Endothelial cell of umbilical vein (primary cell): ENCODE data around the gene LHX5. TPM values are rescaled to one million over a fixed set of nuclear protein-coding genes. Genes with fewer than 3 reads are reported as not detected.

ENCODE experiments used
- BruUV-seq: library from RNA; stranded (reverse); fragments of 400-500 nt; replicated peaks from 2 replicates; lab custom pipeline; 2021; lab: Mats Ljungman, UMichigan
- CTCF ChIA-PET: fragments of 300-600, 350-600 bp; sonication (Branson Sonifier 250); formaldehyde crosslinking; loops from one replicate; lab custom pipeline; 2021; ENCODE audit warnings: antibody characterized with exemption, inconsistent platforms; lab: Charles Lee
- POLR2A ChIA-PET: fragments of 300-600, 350-600 bp; sonication (Branson Sonifier 250); formaldehyde crosslinking; loops from one replicate; lab custom pipeline; 2021; ENCODE audit warnings: antibody characterized with exemption, inconsistent platforms; lab: Charles Lee
- DNase-seq: peaks from one replicate; pipeline ENCODE4 v3.0.0-alpha.2; 2011; ENCODE audit warnings: low read depth, low spot score
- FAIRE-seq: peaks from 2 replicates; lab custom pipeline; 2011; peaks lifted over from hg19 to GRCh38; lab: Jason Lieb, UNC
- H2AFZ ChIP-seq: 2 replicates; pipeline ENCODE4 v1.6.0; 2012; ENCODE audit warnings: low read depth, low read length, control low read depth, inconsistent platforms
- H3K27ac ChIP-seq: 2 replicates; pipeline ENCODE4 v1.5.1; 2011; ENCODE audit warnings: low read depth, mild to moderate bottlenecking, control low read depth, low read length, moderate library complexity; ENCODE audit not compliant: insufficient read depth
- H3K27me3 ChIP-seq, 2 experiments: 2 replicates each; pipeline versions ENCODE4 v1.6.0 to v1.6.1; 2011; ENCODE audit warnings: low read length in 2 of 2, mixed read lengths in 1 of 2; ENCODE audit not compliant: control insufficient read depth in 2 of 2, insufficient read depth in 2 of 2
- H3K36me3 ChIP-seq, 2 experiments: 2 replicates in 1 of 2; 3 replicates in 1 of 2; pipeline ENCODE4 v1.5.1; 2011; ENCODE audit warnings: low read length in 2 of 2, mild to moderate bottlenecking in 1 of 2, moderate library complexity in 1 of 2; ENCODE audit not compliant: control insufficient read depth in 2 of 2, insufficient read depth in 2 of 2; ENCODE audit errors: extremely low read depth in 1 of 2
- H3K4me1 ChIP-seq: 3 replicates; pipeline ENCODE4 v1.5.1; 2011; ENCODE audit warnings: mild to moderate bottlenecking, low read length; ENCODE audit not compliant: control insufficient read depth, insufficient read depth; ENCODE audit errors: extremely low read depth
- H3K4me2 ChIP-seq: 2 replicates; pipeline ENCODE4 v1.6.1; 2011; ENCODE audit warnings: low read length, control low read depth, mixed read lengths; ENCODE audit not compliant: insufficient read depth
- H3K4me3 ChIP-seq, 3 experiments: fragments of 200-600 bp in 1 of 3; sonication (generic), shearing (Covaris generic) in 1 of 3; replicated peaks in 1 of 3; 2 replicates each; pipeline ENCODE4 v1.5.1; 2011 to 2016; ENCODE audit warnings: control low read depth in 3 of 3, low read length in 3 of 3, mild to moderate bottlenecking in 2 of 3, inconsistent platforms in 1 of 3, low read depth in 1 of 3, moderate library complexity in 1 of 3; ENCODE audit not compliant: insufficient read depth in 1 of 3
- H3K79me2 ChIP-seq: 2 replicates; pipeline ENCODE4 v1.6.0; 2012; ENCODE audit warnings: low read length, inconsistent platforms; ENCODE audit not compliant: control insufficient read depth, insufficient read depth
- H3K9ac ChIP-seq: replicated peaks from 2 replicates; pipeline ENCODE3; 2011; ENCODE audit warnings: low read length, control low read depth; ENCODE audit not compliant: insufficient read depth; ENCODE audit errors: extremely low read depth
- H3K9me1 ChIP-seq: replicated peaks from 3 replicates; pipeline ENCODE4 v1.6.0; 2011; ENCODE audit warnings: mild to moderate bottlenecking, low read length; ENCODE audit not compliant: control insufficient read depth, insufficient read depth; ENCODE audit errors: extremely low read depth
- H3K9me3 ChIP-seq: replicated peaks from 2 replicates; pipeline ENCODE4 v1.5.1; 2012; ENCODE audit warnings: low read length, inconsistent platforms; ENCODE audit not compliant: control insufficient read depth, insufficient read depth
- H4K20me1 ChIP-seq: replicated peaks from 2 replicates; pipeline ENCODE3; 2011; ENCODE audit warnings: mild to moderate bottlenecking, low read length; ENCODE audit not compliant: control insufficient read depth, insufficient read depth; ENCODE audit errors: extremely low read depth
- EZH2 ChIP-seq: IDR thresholded peaks from 2 replicates; pipeline ENCODE4 v1.6.1; 2012; ENCODE audit warnings: borderline replicate concordance, low read depth, mild to moderate bottlenecking, moderate library complexity, low read length, inconsistent platforms; ENCODE audit not compliant: severe bottlenecking
- FOS ChIP-seq: IDR thresholded peaks from 2 replicates; pipeline ENCODE4 v1.6.1; 2011; ENCODE audit warnings: mild to moderate bottlenecking, low read length, moderate library complexity, borderline replicate concordance; ENCODE audit not compliant: insufficient read depth
- GATA2 ChIP-seq: IDR thresholded peaks from 2 replicates; pipeline ENCODE4 v1.7.0; 2011; ENCODE audit warnings: low read depth, mild to moderate bottlenecking, moderate library complexity, mixed read lengths, low read length; ENCODE audit not compliant: insufficient read length, insufficient read depth
- JUN ChIP-seq: IDR thresholded peaks from 2 replicates; pipeline ENCODE4 v1.6.1; 2011; ENCODE audit warnings: borderline replicate concordance, low read depth; ENCODE audit not compliant: insufficient read length, insufficient read depth
- MYC ChIP-seq: IDR thresholded peaks from one replicate; pipeline ENCODE4 v1.6.1; 2011; ENCODE audit warnings: mild to moderate bottlenecking, low read depth, low read length
- POLR2A ChIP-seq: IDR thresholded peaks from 2 replicates; pipeline ENCODE4 v1.6.1; 2012; ENCODE audit warnings: low read depth, mild to moderate bottlenecking, control low read depth, low read length
- POLR2AphosphoS5 ChIP-seq: IDR thresholded peaks from 2 replicates; pipeline ENCODE4 v1.6.1; 2012; ENCODE audit warnings: low read depth, mild to moderate bottlenecking, control low read depth, low read length, moderate library complexity; ENCODE audit not compliant: insufficient read depth
- dilution Hi-C: fragments of 300-500 bp; cut with MboI; formaldehyde crosslinking; loops from one replicate; pipeline ENCODE4 v1.15.0; 2019; ENCODE audit warnings: low sequenced_read_pairs; ENCODE audit not compliant: extremely low pct_ligation_motif_present
- intact Hi-C: fragments of 100-400 bp; cut with micrococcal nuclease; formaldehyde crosslinking; loops from one replicate; pipeline ENCODE4 v1.10.0; 2022
- polyA plus RNA-seq, 4 experiments: library from polyadenylated mRNA; depleted of rRNA in 3 of 4; stranded (reverse) in 3 of 4; unstranded in 1 of 4; fragments of >200 nt; gene quantifications; 2 replicates each; pipeline versions ENCODE4 v1.2.1 to v1.2.3, GENCODE V29; 2011 to 2012; ENCODE audit warnings: missing spikeins in 1 of 4
- total RNA-seq: library from RNA; stranded (reverse); gene quantifications from 2 replicates; pipeline ENCODE4 v1.2.3, GENCODE V29; 2021
- TF ChIP-seq, protein P1 (sequence below): IDR thresholded peaks from 2 replicates; pipeline ENCODE4 v1.6.1; 2011; ENCODE audit not compliant: insufficient read depth, insufficient read length
- TF ChIP-seq, protein P2 (sequence below), 2 donors: IDR thresholded peaks; 1 replicate in 1 of 2; 2 replicates in 1 of 2; pipeline ENCODE4 v1.5.1; 2011; ENCODE audit warnings: low read length in 2 of 2, mild to moderate bottlenecking in 2 of 2, moderate library complexity in 2 of 2, control low read depth in 1 of 2, inconsistent platforms in 1 of 2, low read depth in 1 of 2; ENCODE audit not compliant: insufficient read depth in 1 of 2; ENCODE audit errors: extremely low read depth in 1 of 2

The LHX5 gene
- total and polyA plus RNA-seq, 2 donors (not counting 3 experiments of a cell fraction or from before 2014, with no cell fraction given), result not detected

DNA sequence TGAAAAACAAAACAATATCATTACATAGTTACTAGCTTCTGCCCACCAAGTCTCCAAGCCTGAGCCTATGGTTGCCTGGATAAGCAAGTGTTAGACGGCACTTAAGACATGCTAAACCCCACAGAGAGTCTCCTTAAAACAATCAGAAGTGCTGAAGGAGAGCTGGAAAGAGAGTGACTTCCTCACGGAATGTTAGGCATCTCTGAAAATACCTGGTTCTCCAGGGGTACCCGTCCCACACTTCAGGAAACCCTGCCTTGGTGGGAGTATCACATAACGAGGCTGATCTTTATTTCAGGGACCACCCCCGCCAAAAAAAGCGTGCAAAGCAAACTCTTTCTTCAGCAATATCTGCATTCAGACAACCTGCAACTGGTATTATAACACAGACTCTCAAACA lies 18.3 kb downstream of the LHX5 start:
- BruUV-seq, result no TSS peak
- H3K4me3 ChIP-seq, result no peak overlapping the region
- dilution Hi-C loops (no loop called here), intact Hi-C loops (no loop called here)
- H2AFZ ChIP-seq, result no peak overlapping the region
- CTCF ChIA-PET, result interaction anchor here (0.7 to 2.8 kb wide), 4 partner anchors 9 to 527 kb away, joined by 3 to 27 read pairs (median 10); no protein-coding TSS in a partner anchor
- H3K9me1 ChIP-seq, result no peaks in the 10 kb centered on the region
- no peak overlapping the region for H3K4me2 ChIP-seq
- FAIRE-seq (no peak), DNase-seq (no peak)
- H3K27ac ChIP-seq, result no peak overlapping the region
- POLR2A ChIA-PET, result interaction anchor here (0.7 kb wide), 2 partner anchors 460 to 1569 kb away, joined by 3 to 4 read pairs; no protein-coding TSS in a partner anchor
- TF ChIP-seq GATA2 (no peak), MYC (no peak), EZH2 (no peak), POLR2A (no peak), FOS (no peak), JUN (no peak), POLR2AphosphoS5 (no peak)
- TF ChIP-seq, protein P1, sequence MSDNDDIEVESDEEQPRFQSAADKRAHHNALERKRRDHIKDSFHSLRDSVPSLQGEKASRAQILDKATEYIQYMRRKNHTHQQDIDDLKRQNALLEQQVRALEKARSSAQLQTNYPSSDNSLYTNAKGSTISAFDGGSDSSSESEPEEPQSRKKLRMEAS, result no peak
- TF ChIP-seq, protein P2, sequence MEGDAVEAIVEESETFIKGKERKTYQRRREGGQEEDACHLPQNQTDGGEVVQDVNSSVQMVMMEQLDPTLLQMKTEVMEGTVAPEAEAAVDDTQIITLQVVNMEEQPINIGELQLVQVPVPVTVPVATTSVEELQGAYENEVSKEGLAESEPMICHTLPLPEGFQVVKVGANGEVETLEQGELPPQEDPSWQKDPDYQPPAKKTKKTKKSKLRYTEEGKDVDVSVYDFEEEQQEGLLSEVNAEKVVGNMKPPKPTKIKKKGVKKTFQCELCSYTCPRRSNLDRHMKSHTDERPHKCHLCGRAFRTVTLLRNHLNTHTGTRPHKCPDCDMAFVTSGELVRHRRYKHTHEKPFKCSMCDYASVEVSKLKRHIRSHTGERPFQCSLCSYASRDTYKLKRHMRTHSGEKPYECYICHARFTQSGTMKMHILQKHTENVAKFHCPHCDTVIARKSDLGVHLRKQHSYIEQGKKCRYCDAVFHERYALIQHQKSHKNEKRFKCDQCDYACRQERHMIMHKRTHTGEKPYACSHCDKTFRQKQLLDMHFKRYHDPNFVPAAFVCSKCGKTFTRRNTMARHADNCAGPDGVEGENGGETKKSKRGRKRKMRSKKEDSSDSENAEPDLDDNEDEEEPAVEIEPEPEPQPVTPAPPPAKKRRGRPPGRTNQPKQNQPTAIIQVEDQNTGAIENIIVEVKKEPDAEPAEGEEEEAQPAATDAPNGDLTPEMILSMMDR (IDR thresholded peaks at IDR 0.05; ENCODE audit: extremely low read depth in 1 of 2, insufficient read depth in 1 of 2, low read depth in 1 of 2, low read length in 2 of 2), result no peak
- no peaks in the 10 kb centered on the region for H3K4me1 ChIP-seq
- H3K9ac ChIP-seq, result no peak overlapping the region
- H3K79me2 ChIP-seq, result no peaks in the 10 kb centered on the region
- no peaks in the 10 kb centered on the region for H4K20me1 ChIP-seq
- H3K36me3 ChIP-seq, result no peaks in the 10 kb centered on the region
- H3K27me3 ChIP-seq, result peaks cover 0 to 2% of the 10 kb centered on the region in 2 experiments
- H3K9me3 ChIP-seq, result no peaks in the 10 kb centered on the region
